ENCODE results near the gene CPA4.

Gene CPA4

GRCh38 chr7:130269318-130269694 is 23.7 kb upstream of the CPA4 start:
- Mint-ChIP-seq H3K27me3 (ENCODE audit: low read depth) (no peaks in the 10 kb centered on the region), H3K4me1 (peaks cover 60% of the 10 kb centered on the region)

GRCh38 chr7:130270947-130271800 is 21.8 kb upstream of the CPA4 start:
- H3K36me3 Mint-ChIP-seq (ENCODE audit: low read depth): no peaks in the 10 kb centered on the region
- H3K27me3 Mint-ChIP-seq (ENCODE audit: low read depth): no peaks in the 10 kb centered on the region
- peaks cover 70% of the 10 kb centered on the region for H3K4me1 Mint-ChIP-seq
- TF ChIP-seq CTCF (IDR thresholded peaks at IDR 0.05; ENCODE audit: unreplicated experiment in 3 of 3): no peak
- peak overlapping the region in 1 of 3 experiments; percentile 59 for H3K4me3 Mint-ChIP-seq
- no peaks in the 10 kb centered on the region for H3K9me3 Mint-ChIP-seq
- peak overlapping the region; percentile 99 to 100 (median 100) for H3K27ac Mint-ChIP-seq

More at GRCh38 chr7:130269318-130269694, 23.7 kb upstream of the CPA4 start:
- Mint-ChIP-seq H3K36me3 (ENCODE audit: low read depth) (no peaks in the 10 kb centered on the region), H3K9me3 (no peaks in the 10 kb centered on the region), H3K4me3 (no peak overlapping the region), H3K27ac (peak overlapping the region in 2 of 3 experiments; percentile 48 to 57)
- TF ChIP-seq CTCF (IDR thresholded peaks at IDR 0.05; ENCODE audit: unreplicated experiment in 3 of 3): no peak

- Mint-ChIP-seq H3K4me1 (peaks cover 72% of the 10 kb centered on the region), H3K36me3 (ENCODE audit: low read depth) (no peaks in the 10 kb centered on the region), H3K27ac (peak overlapping the region; percentile 99 to 100 (median 100)), H3K4me3 (peak overlapping the region; percentile 68 to 83 (median 75)), H3K9me3 (no peaks in the 10 kb centered on the region), H3K27me3 (ENCODE audit: low read depth) (no peaks in the 10 kb centered on the region)
- TF ChIP-seq CTCF (IDR thresholded peaks at IDR 0.05; ENCODE audit: unreplicated experiment in 3 of 3): no peak
Measured at GRCh38 chr7:130272381-130273080, 20.4 kb upstream of the CPA4 start.

- TF ChIP-seq CTCF (IDR thresholded peaks at IDR 0.05; ENCODE audit: unreplicated experiment in 3 of 3): no peak
- H3K9me3 Mint-ChIP-seq: no peaks in the 10 kb centered on the region
- peaks cover 76% of the 10 kb centered on the region for H3K4me1 Mint-ChIP-seq
- H3K27me3 Mint-ChIP-seq (ENCODE audit: low read depth): no peaks in the 10 kb centered on the region
- peak overlapping the region; percentile 68 to 83 (median 75) for H3K4me3 Mint-ChIP-seq
- H3K36me3 Mint-ChIP-seq (ENCODE audit: low read depth): no peaks in the 10 kb centered on the region
- H3K27ac Mint-ChIP-seq: peak overlapping the region; percentile 99 to 100 (median 100)
Measured at GRCh38 chr7:130273081-130273932, 19.7 kb upstream of the CPA4 start.

- no peaks in the 10 kb centered on the region for H3K9me3 Mint-ChIP-seq
- TF ChIP-seq CTCF (IDR thresholded peaks at IDR 0.05; ENCODE audit: unreplicated experiment in 3 of 3): peak; percentile 19 to 24 (median 22)
- no peaks in the 10 kb centered on the region for H3K36me3 Mint-ChIP-seq (ENCODE audit: low read depth)
- H3K4me3 Mint-ChIP-seq: peak overlapping the region; percentile 68 to 83 (median 75)
- no peaks in the 10 kb centered on the region for H3K27me3 Mint-ChIP-seq (ENCODE audit: low read depth)
- H3K27ac Mint-ChIP-seq: peak overlapping the region; percentile 99 to 100 (median 100)
- peaks cover 82% of the 10 kb centered on the region for H3K4me1 Mint-ChIP-seq
Measured at GRCh38 chr7:130273933-130274255, 19.1 kb upstream of the CPA4 start.

All from nephron (organoid).